WI38 (cell line): ENCODE data around the gene REV3L.
A peak's percentile ranks its signal among the peaks of the same experiment; 100 is the strongest.

Experiments used
- H3K4me3 ChIP-seq: 2 replicates; pipeline ENCODE4 v1.5.1; 2011; ENCODE audit warnings: low read depth, mild to moderate bottlenecking, control low read depth, low read length
- TF ChIP-seq, protein P1 (sequence below): IDR thresholded peaks from 2 replicates; pipeline ENCODE4 v1.5.1; 2012; ENCODE audit warnings: low read depth, mild to moderate bottlenecking, control low read depth, low read length

The REV3L gene

DNA sequence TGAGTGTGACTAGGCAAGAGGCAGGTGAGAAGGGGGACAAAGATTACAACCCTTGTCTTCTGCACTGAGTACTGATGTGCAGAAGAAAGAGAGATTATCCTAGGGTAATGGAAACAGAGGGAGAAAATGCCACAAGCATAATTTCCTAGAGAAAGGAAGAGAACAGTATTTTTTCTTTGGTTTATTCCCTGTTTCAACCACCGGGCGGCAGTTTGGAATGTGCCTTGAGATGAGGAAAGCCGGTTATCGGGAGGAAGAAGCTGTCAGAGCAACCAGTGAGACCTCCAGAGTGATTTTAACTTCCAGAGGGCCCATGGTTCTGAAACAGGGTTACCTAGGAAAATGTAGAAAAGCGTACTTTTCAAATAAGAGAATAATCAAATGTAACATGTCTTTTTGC lies 121.4 kb downstream of the REV3L start:
- TF ChIP-seq, protein P1, sequence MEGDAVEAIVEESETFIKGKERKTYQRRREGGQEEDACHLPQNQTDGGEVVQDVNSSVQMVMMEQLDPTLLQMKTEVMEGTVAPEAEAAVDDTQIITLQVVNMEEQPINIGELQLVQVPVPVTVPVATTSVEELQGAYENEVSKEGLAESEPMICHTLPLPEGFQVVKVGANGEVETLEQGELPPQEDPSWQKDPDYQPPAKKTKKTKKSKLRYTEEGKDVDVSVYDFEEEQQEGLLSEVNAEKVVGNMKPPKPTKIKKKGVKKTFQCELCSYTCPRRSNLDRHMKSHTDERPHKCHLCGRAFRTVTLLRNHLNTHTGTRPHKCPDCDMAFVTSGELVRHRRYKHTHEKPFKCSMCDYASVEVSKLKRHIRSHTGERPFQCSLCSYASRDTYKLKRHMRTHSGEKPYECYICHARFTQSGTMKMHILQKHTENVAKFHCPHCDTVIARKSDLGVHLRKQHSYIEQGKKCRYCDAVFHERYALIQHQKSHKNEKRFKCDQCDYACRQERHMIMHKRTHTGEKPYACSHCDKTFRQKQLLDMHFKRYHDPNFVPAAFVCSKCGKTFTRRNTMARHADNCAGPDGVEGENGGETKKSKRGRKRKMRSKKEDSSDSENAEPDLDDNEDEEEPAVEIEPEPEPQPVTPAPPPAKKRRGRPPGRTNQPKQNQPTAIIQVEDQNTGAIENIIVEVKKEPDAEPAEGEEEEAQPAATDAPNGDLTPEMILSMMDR = 0 out of 2 replicates have a peak, but pooled peaks have one; percentile 11
- H3K4me3 ChIP-seq = no peak overlapping the region

GRCh38 chr6:111358454-111358853 lies 124.6 kb downstream of the REV3L start:
- TF ChIP-seq, protein P1 = no peak
- H3K4me3 ChIP-seq = no peak overlapping the region

DNA sequence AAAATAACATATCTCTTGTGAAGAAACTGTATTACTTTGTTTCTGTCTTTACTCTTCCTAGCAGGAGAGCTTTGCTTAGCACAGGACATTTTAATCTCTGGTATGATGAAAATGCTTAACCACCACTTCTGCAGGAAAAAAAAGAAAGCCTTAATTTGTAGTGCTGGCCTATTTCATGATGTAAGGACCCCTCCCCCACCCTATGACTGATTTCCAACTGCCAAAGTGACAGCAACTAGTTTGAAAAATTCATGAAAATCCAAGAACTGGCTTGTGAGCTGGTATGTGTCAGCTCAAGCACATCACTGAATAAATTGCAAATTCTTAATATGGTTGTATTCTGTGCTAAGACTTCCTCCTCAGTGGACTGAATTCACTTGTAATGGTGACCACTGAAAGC lies 125.3 kb downstream of the REV3L start:
- TF ChIP-seq, protein P1 = no peak
- no peak overlapping the region for H3K4me3 ChIP-seq

- TF ChIP-seq, protein P1 = no peak
- no peak overlapping the region for H3K4me3 ChIP-seq
Measured at GRCh38 chr6:111356551-111356950, 126.5 kb downstream of the REV3L start.

GRCh38 chr6:111354758-111355555 lies 128.1 kb downstream of the REV3L start:
- H3K4me3 ChIP-seq = no peak overlapping the region
- TF ChIP-seq, protein P1 = no peak

- H3K4me3 ChIP-seq = no peak overlapping the region
- TF ChIP-seq, protein P1 = no peak
Measured at GRCh38 chr6:111353912-111354462, 129.0 kb downstream of the REV3L start.

GRCh38 chr6:111347589-111347988 lies 135.4 kb downstream of the REV3L start:
- TF ChIP-seq, protein P1 = no peak
- H3K4me3 ChIP-seq = no peak overlapping the region
